ENCODE measurements around the gene E2F1.

The E2F1 gene

GRCh38 chr20:33687370-33687915 is 1.3 kb upstream of the E2F1 start:
- peak; percentile 22 to 48 for DNase-seq

GRCh38 chr20:33686984-33687366 is 790 bp upstream of the E2F1 start:
- no peak for DNase-seq

GRCh38 chr20:33685328-33686099 is 671 bp downstream of the E2F1 start:
- peak; percentile 29 to 41 for DNase-seq

GRCh38 chr20:33684533-33685327 is 1.5 kb downstream of the E2F1 start:
- DNase-seq = no peak

- DNase-seq = no peak
Observed at GRCh38 chr20:33681728-33682353, 4.3 kb downstream of the E2F1 start.

- no peak for DNase-seq
Observed at GRCh38 chr20:33681288-33681687, 4.9 kb downstream of the E2F1 start.

GRCh38 chr20:33680686-33681085 is 5.5 kb downstream of the E2F1 start:
- no peak for DNase-seq

GRCh38 chr20:33679758-33680485 is 6.3 kb downstream of the E2F1 start:
- no peak for DNase-seq

- DNase-seq = no peak
Observed at GRCh38 chr20:33677991-33678702, 8.0 kb downstream of the E2F1 start.

GRCh38 chr20:33676652-33677645 is 9.2 kb downstream of the E2F1 start:
- DNase-seq = no peak

GRCh38 chr20:33676121-33676520 is 10.1 kb downstream of the E2F1 start:
- DNase-seq = no peak

- no peak for DNase-seq
Observed at GRCh38 chr20:33675136-33675959, 10.8 kb downstream of the E2F1 start.

- peak; percentile 45 to 69 for DNase-seq
Observed at GRCh38 chr20:33674294-33675135, 11.7 kb downstream of the E2F1 start, which contains the start of gene NECAB3. NECAB3 (minus strand) TSS chr20:33674428; CDS start chr20:33674352, 76 bp downstream.

GRCh38 chr20:33673410-33674293 is 12.5 kb downstream of the E2F1 start:
- DNase-seq = peak in 1 of 2 donors; percentile 33

- no peak for DNase-seq
Observed at GRCh38 chr20:33673114-33673409, 13.1 kb downstream of the E2F1 start.

- DNase-seq = no peak
Observed at GRCh38 chr20:33672426-33673113, 13.6 kb downstream of the E2F1 start.

All from inflammatory macrophage treated with lipopolysaccharide for 1 hour (primary cell).